GM23338 (cell line): ENCODE measurements around the gene SLC25A42. TPM values are rescaled to one million over a fixed set of nuclear protein-coding genes. Genes with fewer than 3 reads are reported as not detected.

Experiments used
- ATAC-seq: fragments of 200-7000 bp; cut with Tn5 transposase; 3 replicates; pipeline ENCODE4 v1.9.1; 2020
- DNase-seq: peaks from one replicate; pipeline ENCODE4 v3.0.0-alpha.2; 2015; ENCODE audit warnings: low spot score
- H2AFZ ChIP-seq: fragments of 200-600 bp; sonication (generic); 2 replicates; pipeline ENCODE4 v1.8.0; 2016; ENCODE audit warnings: antibody characterized with exemption, mild to moderate bottlenecking, moderate library complexity
- H3F3A ChIP-seq: fragments of 200-600 bp; sonication (generic); replicated peaks from 2 replicates; pipeline ENCODE4 v1.8.0; 2017; ENCODE audit warnings: antibody characterized with exemption, mixed run types, low read depth
- H3K27ac ChIP-seq: fragments of 200-600 bp; sonication (generic); 2 replicates; pipeline ENCODE4 v1.6.1; 2016; ENCODE audit warnings: low read depth
- H3K27me3 ChIP-seq: fragments of 200-600 bp; sonication (generic); 2 replicates; pipeline ENCODE4 v1.8.0; 2016; ENCODE audit warnings: mild to moderate bottlenecking, mixed run types, moderate library complexity; ENCODE audit not compliant: insufficient read depth
- H3K36me3 ChIP-seq: fragments of 200-600 bp; sonication (generic); 2 replicates; pipeline ENCODE4 v1.8.0; 2016; ENCODE audit warnings: mild to moderate bottlenecking; ENCODE audit not compliant: insufficient read depth
- H3K4me1 ChIP-seq: fragments of 200-600 bp; sonication (generic); 2 replicates; pipeline ENCODE4 v1.8.0; 2016; ENCODE audit warnings: mild to moderate bottlenecking, moderate library complexity; ENCODE audit not compliant: insufficient read depth
- H3K4me2 ChIP-seq: fragments of 200-600 bp; sonication (generic); 2 replicates; pipeline ENCODE4 v1.7.1; 2017; ENCODE audit warnings: mixed run types
- H3K4me3 ChIP-seq: fragments of 200-600 bp; sonication (generic); 2 replicates; pipeline ENCODE4 v1.6.1; 2016; ENCODE audit warnings: mixed run types
- H3K79me2 ChIP-seq: fragments of 200-600 bp; sonication (generic); replicated peaks from 2 replicates; pipeline ENCODE4 v1.8.0; 2017; ENCODE audit warnings: mild to moderate bottlenecking; ENCODE audit not compliant: insufficient read depth
- H3K9me2 ChIP-seq: fragments of 200-600 bp; sonication (generic); 2 replicates; pipeline ENCODE4 v1.8.0; 2017; ENCODE audit not compliant: insufficient read depth
- H4K20me1 ChIP-seq: fragments of 200-600 bp; sonication (generic); replicated peaks from 2 replicates; pipeline ENCODE4 v1.8.0; 2017; ENCODE audit warnings: mild to moderate bottlenecking; ENCODE audit not compliant: insufficient read depth
- H3K27ac Mint-ChIP-seq: 2 replicates; pipeline ENCODE4 v1.8.0; 2020; ENCODE audit warnings: inconsistent platforms, mild to moderate bottlenecking, moderate library complexity, mixed read lengths
- H3K27me3 Mint-ChIP-seq: 3 replicates; pipeline ENCODE4 v1.8.0; 2022; ENCODE audit warnings: low read depth, mild to moderate bottlenecking, moderate library complexity, mixed read lengths, inconsistent platforms; ENCODE audit not compliant: insufficient read depth, poor library complexity
- H3K36me3 Mint-ChIP-seq: 3 replicates; pipeline ENCODE4 v1.8.0; 2021; ENCODE audit warnings: low read depth, mild to moderate bottlenecking, inconsistent platforms, moderate library complexity, mixed read lengths
- H3K4me1 Mint-ChIP-seq: 3 replicates; pipeline ENCODE4 v1.8.0; 2020; ENCODE audit warnings: mild to moderate bottlenecking, inconsistent platforms, mixed read lengths
- H3K4me3 Mint-ChIP-seq: 3 replicates; pipeline ENCODE4 v1.8.0; 2021; ENCODE audit warnings: moderate library complexity, mild to moderate bottlenecking, inconsistent platforms, mixed read lengths
- H3K9me3 Mint-ChIP-seq: 3 replicates; pipeline ENCODE4 v1.8.0; 2020; ENCODE audit warnings: moderate library complexity, mild to moderate bottlenecking, inconsistent platforms, mixed read lengths
- CREB1 ChIP-seq: fragments of 250-450 bp; sonication (Bioruptor Pico); IDR thresholded peaks from 2 replicates; pipeline ENCODE4 v1.5.0; 2020; ENCODE audit warnings: low read depth, mild to moderate bottlenecking, moderate library complexity
- CTCF ChIP-seq, 2 experiments: fragments of 200-600 bp in 1 of 2; sonication (generic) in 1 of 2; conservative IDR thresholded peaks; 2 replicates each; pipeline versions ENCODE4 v1.5.1 to v1.6.1; 2016 to 2017; ENCODE audit warnings: antibody characterized with exemption in 2 of 2, low read depth in 2 of 2, mild to moderate bottlenecking in 2 of 2, moderate library complexity in 1 of 2
- ETS1 ChIP-seq: IDR thresholded peaks from 2 replicates; pipeline ENCODE4 v1.6.1; 2016; ENCODE audit warnings: antibody characterized with exemption
- EZH2 ChIP-seq: fragments of 200-600 bp; sonication (generic); IDR thresholded peaks from one replicate; pipeline ENCODE4 v1.8.0; 2017; ENCODE audit warnings: antibody characterized with exemption, mild to moderate bottlenecking, low read depth; ENCODE audit not compliant: unreplicated experiment
- EZH2phosphoT487 ChIP-seq: fragments of 200-600 bp; sonication (generic); IDR thresholded peaks from one replicate; pipeline ENCODE4 v1.8.1; 2018; ENCODE audit warnings: antibody characterized with exemption; ENCODE audit not compliant: unreplicated experiment
- JUNB ChIP-seq: IDR thresholded peaks from one replicate; pipeline ENCODE4 v1.6.1; 2016; ENCODE audit warnings: antibody characterized with exemption; ENCODE audit not compliant: unreplicated experiment
- NANOG ChIP-seq: IDR thresholded peaks from 2 replicates; pipeline ENCODE4 v1.6.1; 2016; ENCODE audit warnings: antibody characterized with exemption, borderline replicate concordance
- POLR2AphosphoS5 ChIP-seq: IDR thresholded peaks from 2 replicates; pipeline ENCODE4 v1.6.1; 2016; ENCODE audit warnings: antibody characterized with exemption, low read depth
- REST ChIP-seq: IDR thresholded peaks from one replicate; pipeline ENCODE4 v1.6.1; 2018; ENCODE audit warnings: antibody characterized with exemption; ENCODE audit not compliant: unreplicated experiment
- STAT1 ChIP-seq: IDR thresholded peaks from one replicate; pipeline ENCODE4 v1.6.1; 2016; ENCODE audit warnings: antibody characterized with exemption; ENCODE audit not compliant: unreplicated experiment
- ZNF114 ChIP-seq: fragments of 250-450 bp; sonication (Bioruptor Pico); IDR thresholded peaks from 2 replicates; pipeline ENCODE4 v1.5.0; 2020; ENCODE audit warnings: mild to moderate bottlenecking, moderate library complexity
- ZNF331 ChIP-seq: fragments of 250-450 bp; sonication (Bioruptor Pico); IDR thresholded peaks from 2 replicates; pipeline ENCODE4 v1.5.0; 2020; ENCODE audit warnings: low read depth, mild to moderate bottlenecking, moderate library complexity
- ZNF462 ChIP-seq: fragments of 250-450 bp; sonication (Bioruptor Pico); IDR thresholded peaks from 2 replicates; pipeline ENCODE4 v1.5.0; 2020; ENCODE audit warnings: mild to moderate bottlenecking, moderate library complexity
- polyA plus RNA-seq: library from polyadenylated mRNA; unstranded; fragments of >200 nt; fragmentation: Nextera tagmentation; extraction: Ambion mirVana; gene quantifications from 2 replicates; pipeline ENCODE4 v1.2.1, GENCODE V29; 2016
- total RNA-seq: library from RNA; depleted of rRNA; stranded (reverse); fragments of >200 nt; shearing (Covaris generic); gene quantifications from 2 replicates; pipeline ENCODE4 v1.2.3, GENCODE V29; 2014

The SLC25A42 gene
- total and polyA plus RNA-seq, 2 experiments from 2014 or later = 7.3 to 7.6 TPM

- no peaks in the 10 kb centered on the region for H3K79me2 ChIP-seq
- no peaks in the 10 kb centered on the region for H3F3A ChIP-seq
- H3K4me3 Mint-ChIP-seq = no peak overlapping the region
- ATAC-seq (no peak), DNase-seq (no peak)
- no peak overlapping the region for H3K4me3 ChIP-seq
- H4K20me1 ChIP-seq = no peaks in the 10 kb centered on the region
- H3K4me2 ChIP-seq = no peak overlapping the region
- 0 out of 2 replicates have a peak, but pooled peaks cover 4% of the 10 kb centered on the region for H3K9me2 ChIP-seq
- H3K4me1 ChIP-seq = no peaks in the 10 kb centered on the region
- H3K36me3 Mint-ChIP-seq = no peaks in the 10 kb centered on the region
- no peaks in the 10 kb centered on the region for H3K36me3 ChIP-seq
- peaks cover 15% of the 10 kb centered on the region; the same call in 1 of the 2 replicates for H3K27me3 ChIP-seq
- no peak overlapping the region for H2AFZ ChIP-seq
- H3K9me3 Mint-ChIP-seq = no peaks in the 10 kb centered on the region
- no peaks in the 10 kb centered on the region for H3K4me1 Mint-ChIP-seq
- H3K27me3 Mint-ChIP-seq = peaks cover 9% of the 10 kb centered on the region
- H3K27ac Mint-ChIP-seq = no peak overlapping the region
- H3K27ac ChIP-seq = no peak overlapping the region
- TF ChIP-seq ZNF114 (CRISPR knock-in tag) (no peak), ZNF462 (CRISPR knock-in tag) (no peak), JUNB (no peak), NANOG (no peak), REST (no peak), POLR2AphosphoS5 (no peak), EZH2phosphoT487 (no peak), EZH2 (no peak), ETS1 (no peak), ZNF331 (no peak), CTCF (conservative IDR thresholded peaks at IDR 0.05; ENCODE audit: low read depth in 2 of 2) (no peak), CREB1 (no peak), STAT1 (no peak)
Measured at GRCh38 chr19:19078801-19079200, 15.0 kb downstream of the SLC25A42 start.
